Midbrain (tissue), 1 donor: ENCODE measurements around the gene BRME1.
"Not testable (repeated sequence)": the region's sequence is repeated elsewhere in the genome, so short reads cannot be mapped to it uniquely, and the experiment has no call there.

Experiments used
- DNase-seq: peaks from one replicate; lab custom pipeline; 2025; lab: John Stamatoyannopoulos, UW

BRME1 gene

DNA sequence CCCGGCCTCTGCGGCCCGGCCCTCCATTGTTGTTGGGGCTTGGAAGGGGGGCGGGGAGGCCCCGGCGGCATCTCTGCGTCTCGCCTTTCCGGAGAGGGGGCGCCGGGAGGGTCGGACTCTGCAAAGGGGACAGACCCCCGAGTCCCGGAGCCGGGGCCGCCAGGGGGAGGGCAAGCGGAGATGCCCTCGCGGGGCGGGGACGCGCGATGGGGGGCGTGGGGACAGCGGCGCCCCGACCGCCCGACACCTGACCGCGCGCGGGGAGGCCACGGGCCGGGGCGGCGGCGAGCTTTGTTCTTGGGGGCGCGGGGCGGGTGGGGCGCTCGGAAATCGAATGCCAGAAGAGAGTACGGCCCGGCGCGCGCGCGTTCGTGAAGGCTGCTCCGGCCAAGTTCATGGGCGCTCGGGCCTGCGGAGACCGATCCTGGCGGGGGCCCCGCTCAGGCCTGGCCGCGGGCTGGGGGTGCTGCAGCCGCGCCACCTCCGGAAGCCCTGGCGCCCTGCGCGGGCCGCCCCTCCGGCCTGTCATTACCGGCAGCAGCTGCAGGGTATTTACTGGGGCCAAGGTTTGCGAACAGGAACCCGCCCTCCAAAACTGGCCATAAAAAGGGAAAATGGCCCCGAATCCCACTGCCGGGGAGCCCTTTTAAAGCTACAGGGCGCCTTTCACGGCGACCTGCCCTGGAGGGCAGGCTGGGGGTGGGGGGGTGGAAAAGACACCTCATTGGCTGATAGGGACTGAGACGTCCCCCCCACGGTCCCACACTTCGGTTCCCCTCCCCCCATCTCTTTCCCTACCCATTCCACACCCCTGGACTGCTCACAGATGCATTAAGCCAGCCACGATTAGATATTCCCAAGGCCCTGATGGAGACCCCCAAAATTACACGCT is 40.1 kb downstream of the BRME1 start:
- peak; percentile 32 for DNase-seq

DNA sequence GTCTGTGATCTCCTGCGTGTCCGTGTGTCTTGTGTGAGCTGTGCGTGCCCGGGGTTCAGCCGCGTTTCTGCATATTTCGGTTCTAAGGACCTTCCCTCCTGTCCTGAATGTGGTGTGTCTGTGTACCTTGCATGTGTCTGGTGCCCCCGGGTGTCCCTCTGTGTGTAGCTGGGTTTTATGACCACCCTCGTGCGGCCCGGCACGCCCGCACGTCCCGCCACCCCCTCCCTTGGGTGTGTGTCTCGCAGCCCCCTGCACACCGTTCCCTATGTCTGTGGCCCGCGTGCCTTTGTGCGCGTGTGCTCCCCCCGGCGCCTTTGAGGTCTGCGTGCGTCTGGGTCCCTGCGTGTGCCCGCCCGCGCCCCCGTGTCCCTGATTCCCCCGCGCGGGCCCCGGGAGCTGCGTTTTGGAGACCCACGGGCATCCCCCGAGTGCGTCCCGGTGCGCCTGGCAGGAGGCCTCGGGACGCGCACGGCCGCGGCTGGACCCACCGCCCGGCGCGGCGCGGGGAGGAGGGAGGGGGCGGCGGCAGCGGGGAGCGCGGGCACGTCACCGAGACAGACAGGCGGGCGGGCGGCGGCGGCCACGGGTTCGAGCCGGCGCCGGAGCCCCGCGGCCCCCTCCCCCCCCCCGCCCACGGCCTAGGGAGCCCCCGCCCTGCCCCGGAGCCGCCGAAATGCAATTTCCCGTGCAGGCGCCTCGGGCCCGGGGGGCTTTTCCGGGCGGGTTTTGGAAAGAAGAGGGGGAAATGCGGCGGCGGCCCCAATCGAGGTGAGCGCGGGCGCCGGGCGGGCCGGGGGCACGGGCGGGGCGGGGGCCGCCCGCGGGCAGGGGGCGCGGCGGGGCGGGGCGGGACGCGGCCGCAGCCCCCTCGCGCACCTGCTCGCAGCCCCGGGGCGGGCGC is 41.0 kb downstream of the BRME1 start:
- DNase-seq = no peak

DNA sequence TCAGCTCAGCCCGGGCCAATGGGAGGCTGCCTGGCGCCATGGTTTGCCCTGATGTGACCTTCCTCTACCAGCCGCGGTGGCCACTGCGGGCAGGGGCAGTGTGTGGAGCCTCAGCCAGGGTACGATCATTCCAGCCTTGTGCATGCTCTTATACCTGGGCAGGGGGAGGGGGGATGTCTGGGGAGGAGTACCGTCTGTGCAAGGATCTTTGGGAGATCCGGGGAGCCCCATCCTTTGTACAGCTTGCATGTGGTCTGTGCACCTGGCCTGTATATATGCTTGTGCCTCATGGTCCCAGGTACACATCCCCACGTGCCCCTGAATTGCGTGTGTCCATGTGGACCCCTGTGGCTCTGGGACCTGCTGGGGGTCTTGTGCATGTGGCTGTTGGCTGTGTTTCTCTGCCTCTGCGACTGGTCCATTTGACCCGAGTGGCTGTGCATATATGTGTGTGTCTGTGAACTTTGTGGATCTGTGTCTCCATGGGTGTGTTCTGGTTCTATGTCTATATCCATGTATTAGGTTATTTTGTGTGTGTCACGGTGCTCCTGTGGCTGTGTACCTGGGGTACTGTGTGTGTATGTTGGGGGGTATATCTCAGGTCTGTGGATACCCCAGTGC is 41.8 kb downstream of the BRME1 start:
- no peak for DNase-seq

DNA sequence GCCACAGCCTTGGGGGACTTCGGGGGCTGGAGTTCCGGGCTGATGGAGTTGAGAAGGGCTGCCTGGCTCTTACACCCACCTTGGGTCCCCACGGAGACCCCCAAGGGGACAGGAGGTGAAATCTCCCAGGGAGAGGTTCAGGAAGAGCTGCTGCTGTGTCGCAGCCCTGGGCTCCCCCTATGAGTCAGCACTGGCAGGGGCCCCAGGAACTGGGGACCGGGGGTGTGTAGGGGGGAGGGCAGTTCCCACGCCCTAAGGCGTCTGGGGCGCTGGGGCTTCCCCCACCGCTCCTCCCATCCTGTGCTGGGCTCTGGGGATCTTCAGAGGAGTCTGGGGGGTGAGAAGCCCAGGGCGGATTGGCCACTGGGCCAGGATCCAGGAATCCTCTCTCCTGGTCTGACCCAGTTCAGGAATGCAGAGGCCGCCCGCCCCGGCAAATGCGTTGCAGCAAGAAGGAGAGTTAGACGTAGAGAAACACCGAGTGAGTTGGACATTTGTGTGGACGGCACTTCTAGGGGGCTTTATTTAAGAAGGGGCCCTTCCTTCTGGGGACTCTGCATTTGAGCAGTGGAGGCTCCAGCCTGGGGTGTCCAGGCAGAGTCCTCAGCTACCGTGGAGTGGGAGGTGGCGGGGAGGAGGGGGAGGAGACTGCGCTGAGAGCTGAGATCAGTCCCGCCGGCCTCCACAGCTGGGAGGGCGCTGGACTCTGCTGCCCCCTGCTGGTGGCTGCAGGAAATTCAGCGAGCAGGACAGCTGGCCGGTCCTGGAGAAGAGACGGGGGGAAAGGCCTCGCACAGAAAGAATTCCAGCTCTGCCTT is 44.0 kb downstream of the BRME1 start:
- peak; percentile 93 for DNase-seq

DNA sequence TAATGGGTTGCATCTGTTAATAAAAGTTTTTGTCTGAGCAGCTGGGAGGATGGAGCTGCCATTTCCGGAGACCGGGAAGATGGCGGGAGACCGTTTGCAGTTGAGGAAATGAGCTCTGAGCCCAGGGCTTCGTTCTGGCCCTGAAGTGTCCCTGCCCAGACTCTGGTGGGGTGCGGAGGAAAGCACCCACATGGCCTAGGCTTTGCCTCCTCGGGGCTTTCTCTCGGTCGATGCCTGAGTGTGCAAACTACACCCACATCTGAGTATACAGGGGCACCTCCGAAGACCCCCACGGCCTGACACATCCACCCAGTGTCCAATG is 44.6 kb downstream of the BRME1 start:
- DNase-seq = no peak

DNA sequence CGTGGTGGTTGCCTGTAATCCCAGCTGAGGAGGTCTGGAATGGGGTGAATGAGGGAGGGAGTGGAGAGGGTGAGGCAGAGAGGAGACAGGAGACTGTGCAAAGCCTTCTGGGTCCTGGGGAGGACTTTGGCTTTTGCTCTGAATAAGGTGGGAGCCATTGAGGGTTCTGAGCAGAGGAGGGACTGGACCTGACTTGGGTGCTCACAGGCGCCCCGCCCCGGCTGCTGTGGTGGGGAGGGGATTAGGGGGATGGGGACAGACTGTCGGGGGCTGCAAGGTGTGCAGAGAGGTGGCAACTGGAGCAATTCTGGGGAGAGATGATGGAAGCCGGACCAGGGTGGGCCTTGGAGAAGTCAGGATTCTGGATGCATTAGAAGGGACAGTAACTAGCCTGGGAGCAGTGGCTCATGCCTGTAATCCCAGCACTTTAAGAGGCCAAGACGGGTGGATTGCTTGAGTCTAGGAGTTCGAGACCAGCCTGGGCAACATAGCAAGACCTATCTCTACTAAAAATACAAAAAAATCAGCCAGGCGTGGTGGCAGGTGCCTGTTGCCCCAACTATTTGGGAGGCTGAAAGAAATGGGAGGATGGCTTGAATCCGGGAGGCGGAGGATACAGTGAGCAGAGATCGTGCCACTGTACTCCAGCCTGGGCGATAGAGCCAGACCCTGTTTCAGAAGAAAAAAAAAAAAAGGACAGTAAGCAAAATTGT is 45.1 kb downstream of the BRME1 start:
- no peak for DNase-seq

DNA sequence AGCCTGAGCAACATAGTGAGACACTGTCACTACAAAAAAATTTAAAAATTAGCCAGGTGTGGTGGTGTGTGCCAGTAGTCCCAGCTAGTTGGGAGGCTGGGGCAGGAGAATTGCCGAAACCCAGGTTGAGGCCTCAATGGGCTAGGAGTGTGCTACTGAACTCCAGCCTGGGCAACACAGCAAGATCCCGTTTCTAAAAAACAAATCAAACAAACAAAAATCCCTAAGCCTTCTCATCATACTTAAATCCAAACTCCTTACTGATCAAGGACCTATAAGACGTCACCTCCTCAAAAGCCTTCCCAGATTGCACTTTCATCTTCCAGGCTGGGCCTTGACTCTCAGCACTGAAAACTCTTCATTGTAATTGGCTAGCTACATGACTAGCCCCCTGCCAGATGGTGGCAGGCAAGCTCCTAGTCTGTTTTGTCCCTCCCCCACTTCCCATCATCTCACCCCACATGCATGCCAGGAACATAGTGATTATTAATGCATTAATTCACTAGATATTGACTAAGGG is 46.5 kb downstream of the BRME1 start:
- DNase-seq = no peak

DNA sequence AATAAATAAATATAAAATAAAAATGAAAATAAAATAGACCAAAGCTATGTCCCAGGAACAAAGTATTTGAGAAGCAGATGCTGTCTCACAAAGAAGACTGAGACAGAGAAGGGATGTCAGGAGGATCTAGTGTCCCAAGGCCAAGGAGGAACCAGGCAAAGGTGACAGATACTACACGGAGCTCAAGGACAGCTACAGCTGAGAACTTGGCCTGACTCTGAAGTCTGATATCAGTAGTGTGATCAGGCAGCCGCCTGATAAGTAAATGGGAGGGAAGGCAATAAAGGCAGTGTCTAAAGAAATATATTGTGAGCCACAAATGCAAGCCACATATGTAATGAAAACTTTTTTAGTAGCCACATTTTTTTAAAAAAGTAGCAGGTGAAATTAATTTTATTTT is 49.4 kb downstream of the BRME1 start:
- no peak for DNase-seq

DNA sequence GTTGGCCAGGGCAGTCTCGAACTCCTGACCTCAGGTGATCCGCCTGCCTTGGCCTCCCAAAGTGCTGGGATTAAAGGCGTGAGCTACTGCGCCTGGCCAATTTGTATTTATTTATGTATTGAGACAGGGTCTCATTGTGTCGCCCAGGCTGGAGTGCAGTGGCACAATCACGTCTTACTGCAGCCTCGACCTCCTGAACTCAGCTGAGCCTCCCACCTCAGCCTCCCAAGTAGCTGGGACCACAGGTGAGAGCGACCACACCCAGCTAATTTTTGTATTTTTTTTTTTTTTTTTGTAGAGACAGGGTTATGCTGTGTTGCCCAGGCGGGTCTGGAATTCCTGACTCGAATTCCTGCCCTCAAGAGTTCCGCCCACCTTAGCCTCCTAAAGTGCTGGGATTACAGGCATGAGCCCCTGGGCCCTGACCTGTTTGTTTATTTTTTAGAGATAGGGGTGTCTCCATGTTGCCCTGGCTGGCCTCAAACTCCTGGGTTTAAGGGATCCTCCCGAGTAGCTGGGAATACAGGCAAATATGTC is 53.7 kb downstream of the BRME1 start:
- not testable (repeated sequence) for DNase-seq

DNA sequence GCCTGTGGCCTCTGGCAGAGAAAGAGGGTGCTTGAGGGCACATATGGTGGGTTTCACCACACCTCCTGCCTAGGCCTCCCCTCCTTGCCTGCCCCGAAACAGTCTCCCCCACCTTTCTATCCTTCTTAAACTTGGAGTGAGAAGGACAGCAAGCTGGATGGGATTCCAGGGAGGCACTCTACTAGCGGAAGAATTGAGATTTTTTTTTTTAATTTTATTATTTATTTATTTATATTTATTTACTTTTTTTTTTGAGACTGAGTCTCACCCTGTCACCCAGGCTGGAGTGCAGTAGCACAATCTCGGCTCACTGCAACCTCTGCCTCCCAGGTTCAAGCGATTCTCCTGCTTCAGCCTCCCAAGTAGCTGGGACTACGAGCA is 54.2 kb downstream of the BRME1 start:
- DNase-seq = not testable (repeated sequence)

DNA sequence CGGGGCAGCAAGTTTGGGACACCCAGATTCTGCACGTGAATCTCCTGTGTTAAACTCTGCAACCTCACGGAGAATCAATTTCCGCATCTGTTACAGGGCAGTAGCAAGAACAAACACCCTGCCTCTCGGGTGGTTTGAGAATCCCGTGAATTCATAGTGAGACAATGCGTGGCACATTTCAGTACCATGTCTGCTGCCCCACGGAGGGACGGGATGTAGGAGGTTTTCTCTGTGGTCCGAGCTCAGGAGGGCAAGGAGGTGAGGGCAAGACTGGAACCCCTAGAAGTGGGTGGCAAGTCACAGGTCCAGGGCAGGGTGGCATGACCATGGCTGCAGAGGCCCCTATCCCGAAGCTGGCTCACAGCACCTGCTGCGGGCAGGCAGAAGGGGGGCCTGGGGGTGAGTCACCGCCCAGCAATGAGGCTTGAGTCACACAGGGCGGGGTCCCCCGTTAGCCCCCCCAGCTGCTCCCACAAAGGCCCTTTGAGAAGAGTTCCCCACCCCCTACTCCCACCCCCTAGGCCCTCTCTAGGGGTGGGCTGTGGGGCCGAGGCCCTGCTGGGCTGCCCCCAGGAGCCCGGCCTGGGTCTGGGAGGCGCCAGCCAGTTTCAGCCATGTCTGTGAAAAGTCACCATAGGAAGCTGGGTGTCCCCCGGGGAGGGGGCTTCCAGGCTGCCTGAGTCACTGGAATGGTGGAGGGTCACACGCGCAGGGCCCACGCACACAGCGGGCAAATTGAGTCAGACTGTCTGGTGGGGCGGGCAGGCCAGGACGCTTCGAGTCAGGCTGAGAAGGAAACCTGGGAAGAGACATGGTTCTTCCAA is 54.8 kb downstream of the BRME1 start:
- DNase-seq = peak; percentile 22

DNA sequence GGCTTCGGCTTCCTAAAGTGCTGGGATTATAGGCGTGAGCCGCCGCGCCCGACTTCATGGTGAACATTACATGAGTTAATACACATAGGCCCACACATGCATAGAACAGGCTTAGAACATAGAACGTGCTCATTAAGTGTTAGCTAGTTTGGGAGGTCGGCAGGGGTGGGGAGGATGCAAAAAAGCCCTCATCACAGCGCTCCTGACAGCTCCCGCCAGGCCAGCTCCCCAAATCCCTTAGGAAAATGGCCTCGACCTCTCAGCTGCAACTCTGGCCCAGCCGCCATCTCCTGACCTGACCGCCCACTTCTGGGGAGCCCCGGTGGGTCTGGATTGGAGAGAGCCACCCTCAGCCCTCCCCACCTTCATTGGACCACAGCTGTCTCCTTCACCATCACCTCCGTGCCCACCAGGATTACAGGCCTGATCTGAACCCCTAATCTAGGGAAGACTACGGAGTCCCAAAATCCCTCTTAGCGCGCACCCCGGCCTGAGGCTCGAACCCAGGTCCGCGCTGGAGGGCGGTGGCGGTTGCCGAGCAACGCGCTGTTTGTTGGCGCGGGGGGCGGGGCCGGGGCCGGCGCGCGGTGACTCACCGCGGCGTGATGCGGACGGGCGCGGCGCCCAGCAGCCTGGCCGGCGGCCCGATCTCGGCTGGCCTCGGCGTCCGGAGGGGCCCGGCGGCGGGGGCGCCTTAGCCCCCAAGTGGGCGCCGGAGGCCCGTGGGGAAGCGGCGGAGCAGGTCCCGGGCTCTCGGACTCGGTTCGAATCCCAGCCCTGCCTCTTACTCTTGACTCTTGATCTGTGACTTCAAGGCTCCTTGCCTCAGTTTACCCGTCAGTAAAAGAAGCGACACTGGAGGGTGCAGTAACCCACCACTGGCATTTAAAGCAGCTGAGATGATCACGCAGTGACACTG is 55.7 kb downstream of the BRME1 start:
- DNase-seq = peak; percentile 74

DNA sequence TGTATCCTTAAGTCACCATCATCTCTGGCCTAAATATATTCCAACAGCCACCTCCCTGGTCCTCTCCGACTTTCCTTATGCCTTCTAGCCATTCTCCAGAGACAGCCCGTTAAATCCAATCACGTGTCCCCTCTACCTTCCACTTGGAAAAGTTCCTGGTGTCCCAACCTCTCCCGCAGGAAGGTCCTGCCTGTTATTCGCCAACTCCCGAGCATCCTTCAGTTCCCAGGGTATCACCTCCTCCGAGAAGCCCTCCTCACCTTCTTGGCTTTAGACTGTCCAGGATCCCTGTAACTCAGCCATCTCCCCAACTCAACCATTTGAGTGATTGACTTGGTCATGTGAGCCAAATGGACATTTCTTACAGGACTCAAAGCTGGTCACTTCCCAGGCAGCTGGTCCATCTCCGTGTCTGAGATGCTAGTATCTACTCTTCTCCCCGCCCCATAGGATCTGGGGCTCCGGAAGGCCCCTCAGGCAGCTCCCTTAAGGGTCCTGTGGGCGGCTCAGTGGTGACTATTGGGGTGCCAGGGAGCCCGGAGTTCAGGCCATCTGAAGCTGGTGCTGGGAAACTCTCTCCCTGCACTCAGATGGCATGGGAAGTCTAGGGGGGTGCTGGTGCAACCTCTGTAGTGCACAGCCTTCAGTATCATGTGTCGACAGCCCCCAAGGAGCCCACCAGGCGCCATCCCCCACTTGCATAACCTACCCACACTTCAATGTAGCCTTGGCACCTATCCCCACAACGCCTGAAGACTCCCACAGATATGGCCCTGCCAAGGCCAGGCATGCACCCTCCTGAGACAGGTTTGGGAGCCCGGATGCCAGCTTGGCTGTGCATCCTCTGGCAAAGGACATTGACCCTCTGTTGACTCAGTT is 56.9 kb downstream of the BRME1 start:
- no peak for DNase-seq

DNA sequence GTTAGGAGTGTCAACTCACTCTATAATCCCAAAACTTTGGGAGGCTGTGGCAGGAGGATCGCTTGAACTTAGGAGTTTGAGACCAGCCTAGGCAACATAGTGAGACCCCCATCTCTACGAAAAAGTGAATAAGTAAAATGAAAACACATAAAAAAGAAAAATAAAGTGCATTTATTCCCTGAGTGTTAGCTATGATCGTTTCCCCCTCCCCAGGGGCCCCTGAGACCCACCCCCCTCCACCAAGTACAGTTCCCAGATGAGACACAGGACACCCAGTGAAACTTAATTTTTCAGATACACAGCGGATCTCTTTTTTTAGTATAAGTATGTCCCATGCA is 57.6 kb downstream of the BRME1 start:
- no peak for DNase-seq

DNA sequence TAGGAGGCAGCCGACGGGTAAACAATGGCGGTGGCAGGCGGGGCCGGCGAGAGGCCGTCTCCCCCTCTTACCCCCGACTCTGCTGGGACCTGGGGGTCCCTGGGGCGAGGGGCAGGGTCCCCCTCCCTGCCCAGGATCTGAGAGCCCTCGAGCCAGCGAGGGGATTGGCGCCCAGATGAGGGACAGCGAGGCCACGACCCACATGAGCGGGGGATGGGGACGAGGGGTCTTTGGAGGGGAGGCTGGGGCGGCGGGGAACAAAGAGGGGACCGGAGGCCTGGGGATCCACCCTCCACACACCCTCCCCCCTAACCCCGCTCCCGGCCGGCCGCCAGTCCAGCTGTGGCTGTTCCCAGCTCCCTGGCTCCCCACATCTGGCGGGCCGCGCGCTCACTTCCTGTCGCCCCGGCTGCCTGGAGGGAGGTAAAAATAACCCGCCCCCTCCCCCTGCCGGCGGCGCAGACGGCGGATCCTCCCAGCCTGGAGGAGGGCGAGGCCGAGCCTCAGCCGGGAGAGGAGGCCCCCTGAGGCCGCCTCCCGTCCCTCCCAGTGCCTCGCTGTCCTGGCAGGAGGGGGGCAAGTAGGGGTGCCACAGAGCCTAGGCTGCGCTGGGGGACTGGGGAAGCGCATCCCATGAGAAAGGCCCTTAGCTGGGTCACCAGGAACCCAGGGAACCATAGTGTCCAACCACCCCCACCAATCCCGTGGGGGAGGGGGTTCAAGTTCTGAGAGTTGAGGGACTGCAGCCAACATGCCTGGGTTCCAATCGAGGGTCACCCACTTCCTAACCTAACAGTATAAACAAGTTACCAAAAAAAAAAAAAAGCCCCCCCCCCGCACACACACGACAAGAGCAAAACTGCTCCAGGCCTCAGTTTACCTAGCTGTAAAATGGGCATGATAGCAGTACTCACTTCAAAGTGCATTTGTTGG is 58.2 kb downstream of the BRME1 start:
- peak; percentile 61 for DNase-seq

DNA sequence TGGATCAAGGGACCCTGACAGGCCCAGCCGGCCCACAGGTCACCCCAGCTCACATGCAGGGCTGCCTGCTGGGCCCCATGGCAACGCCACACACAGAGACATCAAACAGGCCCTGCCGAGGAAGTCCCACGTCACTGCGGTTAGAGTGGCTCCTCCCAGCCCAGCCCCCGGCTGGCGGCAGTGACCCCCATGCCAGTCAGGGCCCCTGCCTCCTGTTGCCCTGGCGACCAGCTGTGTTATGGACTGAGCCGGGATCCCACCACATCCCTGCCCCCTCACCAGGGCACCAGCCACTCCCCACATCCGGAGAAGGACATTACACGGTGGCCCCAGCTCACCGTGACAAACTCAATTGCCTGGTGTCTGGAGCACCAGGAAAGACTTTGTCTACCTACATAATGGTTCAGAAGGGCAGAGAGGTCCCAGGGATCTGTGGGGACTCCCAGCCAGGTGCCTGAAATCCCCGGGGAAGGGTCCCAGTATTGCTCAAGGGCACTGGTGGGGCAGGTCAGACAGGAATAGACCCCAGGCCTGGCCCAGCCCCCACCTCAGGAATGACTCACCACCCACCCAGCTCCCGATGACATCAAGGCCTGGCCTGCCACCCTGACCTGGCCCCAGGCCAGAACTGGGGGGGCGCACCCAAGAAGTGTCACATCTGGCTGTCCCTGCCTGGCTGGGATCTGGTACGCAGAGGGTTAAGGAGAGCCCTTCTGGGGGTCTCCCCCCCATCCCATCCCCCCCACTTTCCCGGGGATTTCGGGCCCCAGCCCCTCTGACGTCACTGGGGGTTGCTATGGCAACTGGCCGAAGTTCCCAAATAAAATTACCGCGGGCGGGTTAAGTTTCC is 59.1 kb downstream of the BRME1 start:
- DNase-seq = peak; percentile 72
